HG03457 (cell line): ENCODE results near the gene ACTL6A.
"Not testable (repeated sequence)": the region's sequence is repeated elsewhere in the genome, so short reads cannot be mapped to it uniquely, and the experiment has no call there.

Source experiments
- ATAC-seq: cut with Tn5 transposase; IDR thresholded peaks from one replicate; pipeline ENCODE4 v1.9.1; 2021; ENCODE audit warnings: moderate number of reproducible peaks; ENCODE audit not compliant: unreplicated experiment

ACTL6A gene

GRCh38 chr3:179562591-179563270, at the start of gene ACTL6A:
ACTL6A (plus strand) TSS chr3:179562926; CDS start chr3:179563093, 167 bp downstream.
- peak; percentile 96 for ATAC-seq

GRCh38 chr3:179513862-179514261, 48.9 kb upstream of the ACTL6A start:
- ATAC-seq = no peak

DNA sequence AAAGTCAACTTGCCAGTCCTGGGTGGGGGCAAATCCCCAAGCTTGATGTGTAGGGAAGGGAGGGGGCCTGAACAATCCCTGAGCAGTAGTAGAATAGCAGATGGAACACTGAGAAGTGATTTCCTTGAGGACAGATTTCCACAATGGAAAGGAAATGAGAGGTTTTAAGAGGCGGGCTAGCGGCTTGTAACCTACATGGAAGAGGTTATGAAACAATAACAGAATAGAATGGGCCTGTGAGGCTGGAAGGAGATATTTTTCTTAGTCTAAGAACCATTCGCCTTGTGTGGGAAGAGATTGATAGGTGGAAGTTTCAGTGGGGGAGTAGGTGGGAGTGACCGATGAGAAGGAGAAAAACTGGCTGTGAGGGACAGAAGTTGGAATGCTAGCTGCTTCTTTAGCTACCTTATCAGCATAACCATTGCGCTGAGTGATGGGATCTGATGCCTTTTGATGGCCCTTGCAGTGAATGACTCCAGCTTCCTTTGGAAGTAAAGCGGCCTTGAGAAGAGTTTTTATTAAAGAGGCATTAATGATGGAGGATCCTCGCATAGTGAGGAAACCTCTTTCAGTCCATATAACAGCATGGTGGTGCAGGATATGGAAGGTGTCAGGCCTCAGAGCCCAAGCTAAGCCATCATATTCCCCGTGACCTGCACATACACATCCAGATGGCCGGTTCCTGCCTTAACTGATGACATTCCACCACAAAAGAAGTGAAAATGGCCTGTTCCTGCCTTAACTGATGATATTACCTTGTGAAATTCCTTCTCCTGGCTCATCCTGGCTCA, 46.1 kb upstream of the ACTL6A start:
- ATAC-seq = not testable (repeated sequence)

DNA sequence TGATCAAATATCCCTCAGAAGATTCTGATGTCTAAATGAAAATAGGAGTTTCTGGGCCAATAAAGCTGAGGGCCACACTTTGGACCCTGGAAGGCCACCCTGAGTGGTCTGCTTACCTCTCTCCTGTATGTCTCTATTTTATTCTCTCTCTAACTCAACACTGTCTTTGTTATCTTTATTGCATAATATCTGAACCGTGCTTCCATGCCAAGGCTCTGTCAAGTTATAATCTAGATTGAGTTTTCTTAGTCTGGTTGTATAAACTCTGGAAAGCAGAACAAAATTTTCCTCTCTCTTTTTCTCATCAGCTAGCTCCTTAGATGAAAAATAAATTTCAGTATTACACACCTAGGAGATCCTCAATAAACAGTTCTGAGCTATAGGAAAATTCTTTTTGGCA, 36.2 kb upstream of the ACTL6A start:
- ATAC-seq = no peak

- ATAC-seq = no peak
These were observed 35.7 kb upstream of the ACTL6A start for GRCh38 chr3:179526989-179527391.

DNA sequence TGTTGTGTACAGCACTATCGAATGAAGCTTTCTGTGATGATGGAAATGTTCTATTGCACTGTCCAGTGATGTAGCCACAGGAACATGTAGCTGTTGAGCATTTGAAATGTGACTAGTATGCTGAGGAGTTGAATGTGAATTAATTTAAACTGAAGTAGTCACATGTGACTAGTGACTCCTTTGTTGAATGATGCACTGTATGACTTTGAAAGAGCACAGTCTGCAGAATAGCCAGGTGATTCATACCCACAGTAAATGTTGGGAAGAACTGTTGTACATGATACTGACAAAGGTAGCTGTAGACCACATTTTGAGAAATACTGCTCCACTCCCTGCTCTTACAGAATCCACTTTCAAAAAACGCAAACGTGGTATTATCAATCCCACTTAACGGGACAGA, 34.0 kb upstream of the ACTL6A start:
- ATAC-seq = no peak

DNA sequence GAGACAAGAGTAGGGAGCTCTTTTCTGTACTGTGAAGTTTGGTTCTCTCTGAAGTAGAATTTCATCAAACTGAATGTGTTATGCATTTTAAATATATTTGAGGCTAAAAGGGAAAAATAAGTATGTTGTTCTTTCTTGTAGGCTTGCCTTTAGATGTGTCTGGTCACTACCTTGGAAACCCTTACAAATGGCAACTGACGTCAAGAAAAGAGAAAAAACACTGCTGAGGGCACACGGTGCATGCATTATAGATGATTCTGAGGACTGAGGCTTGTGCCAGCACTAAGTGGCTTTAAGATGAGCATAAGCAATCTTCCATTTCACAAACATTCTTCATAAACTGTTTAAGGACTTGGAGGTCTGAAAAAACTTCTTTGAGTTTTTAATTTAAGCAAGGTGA, 31.1 kb upstream of the ACTL6A start:
- ATAC-seq = no peak

- no peak for ATAC-seq
These were observed 29.5 kb upstream of the ACTL6A start for GRCh38 chr3:179533274-179533673.

DNA sequence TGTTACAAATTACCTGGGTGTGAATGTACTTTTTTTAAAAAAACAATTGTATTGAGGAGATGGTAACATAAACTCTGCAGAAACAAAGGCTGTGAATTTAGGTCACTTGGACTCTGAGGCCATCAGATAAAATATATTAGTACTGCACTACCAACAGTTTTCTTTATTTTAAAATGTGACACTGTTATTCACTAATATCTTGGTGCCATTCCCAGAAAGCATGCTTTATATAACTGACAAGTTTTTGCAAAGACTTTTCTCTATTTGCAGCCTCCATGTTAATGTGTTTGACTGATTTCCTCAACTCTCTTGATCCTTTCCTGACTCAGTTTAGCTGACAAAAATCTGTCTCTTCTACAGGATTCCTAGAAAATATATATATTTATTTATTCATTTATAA, 26.5 kb upstream of the ACTL6A start:
- ATAC-seq = no peak

GRCh38 chr3:179541094-179541493, 21.6 kb upstream of the ACTL6A start:
- ATAC-seq = no peak

DNA sequence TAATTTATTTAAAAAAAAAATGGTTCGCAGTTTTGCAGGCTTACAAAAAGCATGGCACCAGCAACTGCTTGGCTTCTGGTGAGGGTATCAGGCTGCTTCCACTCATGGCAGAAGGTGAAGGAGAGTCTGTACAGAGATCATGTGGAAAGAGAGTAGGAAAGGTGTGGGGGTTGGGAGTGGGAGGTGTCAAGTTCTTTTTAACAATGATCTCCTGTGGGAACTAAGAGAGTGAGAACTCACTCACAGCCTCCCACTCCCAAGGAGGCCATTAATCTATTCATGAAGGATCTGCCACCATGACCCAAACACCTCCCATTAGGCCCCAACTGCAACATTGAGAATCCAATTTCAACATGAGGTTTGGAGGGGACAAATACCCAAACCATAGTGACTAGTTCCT, 21.1 kb upstream of the ACTL6A start:
- no peak for ATAC-seq

DNA sequence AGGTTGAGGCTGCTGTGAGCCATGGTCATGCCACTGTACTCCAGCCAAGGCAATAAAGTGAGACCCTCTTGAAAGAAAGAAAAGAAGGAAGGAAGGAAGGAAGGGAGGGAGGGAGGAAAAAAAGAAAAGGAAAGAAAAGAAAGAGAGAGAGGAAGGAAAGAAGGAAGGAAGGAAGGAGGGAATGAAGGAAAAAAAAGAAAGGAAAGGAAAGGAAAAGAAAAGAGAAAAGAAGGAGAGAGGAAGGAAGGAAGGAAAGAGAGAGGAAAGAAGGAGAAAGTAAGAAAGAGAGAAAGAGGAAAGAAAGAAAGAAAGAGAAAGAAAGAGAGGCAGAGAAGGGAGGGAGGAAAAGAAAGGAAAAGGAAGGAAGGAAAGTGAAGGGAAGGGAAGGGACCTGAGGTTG, 20.4 kb upstream of the ACTL6A start:
- no peak for ATAC-seq

- no peak for ATAC-seq
These were observed 17.6 kb upstream of the ACTL6A start for GRCh38 chr3:179544981-179545645.

DNA sequence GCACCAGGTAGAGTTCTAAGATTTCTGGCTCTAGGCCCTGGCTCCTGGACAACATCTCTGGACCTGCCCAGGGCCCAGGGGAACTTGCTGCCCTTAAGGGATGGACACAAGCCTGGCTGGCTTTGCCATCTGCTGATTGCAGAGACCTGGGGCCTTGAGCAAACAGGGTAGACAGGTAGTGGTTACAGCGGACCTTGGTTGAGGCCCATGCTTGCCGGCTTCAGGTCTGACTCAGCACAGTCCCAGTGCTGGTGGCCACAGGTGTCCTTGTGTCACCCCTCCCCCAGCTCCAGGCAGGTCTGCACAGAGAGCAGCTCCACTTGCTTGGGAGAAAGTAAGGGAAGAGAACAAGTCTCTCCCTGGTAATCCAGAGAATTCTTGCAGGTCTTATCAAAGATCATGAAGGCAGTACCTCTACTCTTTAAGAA, 15.9 kb upstream of the ACTL6A start:
- no peak for ATAC-seq

GRCh38 chr3:179551349-179552105, 11.2 kb upstream of the ACTL6A start:
- no peak for ATAC-seq

GRCh38 chr3:179558742-179559364, 3.9 kb upstream of the ACTL6A start:
- ATAC-seq = no peak

DNA sequence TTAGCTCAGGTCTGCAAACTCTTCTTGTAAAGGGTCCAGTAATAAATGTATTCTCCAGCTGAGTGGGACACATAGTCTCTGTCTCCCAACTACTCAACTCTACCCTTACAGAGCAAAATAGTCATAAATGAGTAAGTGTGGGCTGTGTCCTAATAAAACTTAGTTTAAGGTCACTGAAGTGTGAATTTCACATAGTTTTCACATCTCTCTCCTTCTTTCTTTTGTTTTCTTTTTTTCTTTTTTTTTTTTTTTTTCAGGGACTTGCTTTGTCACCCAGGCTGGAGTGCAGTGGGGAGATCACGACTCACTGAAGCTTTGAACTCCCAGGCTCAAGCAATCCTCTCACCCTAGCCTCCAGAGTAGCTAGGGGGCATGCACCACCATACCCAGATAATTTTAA, 1.9 kb upstream of the ACTL6A start:
- ATAC-seq = no peak

DNA sequence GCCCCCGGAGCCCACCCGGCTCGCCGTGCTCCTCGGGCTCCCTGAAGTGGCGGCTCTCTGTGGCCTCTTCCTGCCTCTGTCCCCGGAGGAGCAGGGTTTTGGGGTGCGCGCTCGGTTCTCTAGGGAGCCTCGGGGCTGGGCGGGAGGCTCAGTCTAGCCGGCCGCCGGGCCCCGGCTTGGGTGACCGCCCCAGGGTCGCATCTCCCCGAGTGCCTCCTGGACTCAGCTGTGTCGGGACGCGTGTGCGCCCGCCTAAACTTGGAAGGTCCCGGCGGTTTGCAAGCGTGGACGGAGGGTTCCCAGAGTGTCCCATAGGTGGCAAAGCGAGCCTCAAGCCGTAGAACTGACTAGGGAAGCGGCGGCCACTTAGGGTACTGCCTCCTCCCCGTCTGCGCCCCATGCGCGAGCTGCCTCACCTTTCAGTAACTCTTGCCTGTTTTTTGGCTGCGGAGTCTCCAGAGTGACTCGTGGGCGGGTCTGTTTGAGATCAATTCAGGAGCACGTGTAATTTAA, 601 bp downstream of the ACTL6A start:
- peak; percentile 46 for ATAC-seq

- no peak for ATAC-seq
These were observed 2.8 kb downstream of the ACTL6A start for GRCh38 chr3:179565496-179565895.

GRCh38 chr3:179580992-179581391, 18.3 kb downstream of the ACTL6A start:
- no peak for ATAC-seq
